Body of pancreas (tissue), 4 donors: Measurements from ENCODE around the gene ZFP69B. TPM values are rescaled to one million over a fixed set of nuclear protein-coding genes. Genes with fewer than 3 reads are reported as not detected.

Source experiments
- ATAC-seq: fragments of 150-250 bp; one replicate; pipeline ENCODE4 v1.9.1; 2016
- DNase-seq, 4 donors: peaks; one replicate each; pipeline ENCODE4 v3.0.0-alpha.2; 2019
- H3K27ac ChIP-seq, 4 donors: fragments of 200-600 bp; sonication (generic); 1 replicate in 3 of 4; 2 replicates in 1 of 4; pipeline versions ENCODE4 v1.5.1 to v1.6.1; 2016 to 2019; ENCODE audit warnings: mild to moderate bottlenecking in 1 of 4, mixed read lengths in 1 of 4, moderate library complexity in 1 of 4
- H3K27me3 ChIP-seq, 2 donors: fragments of 200-600 bp; sonication (generic); one replicate each; pipeline ENCODE4 v1.6.0; 2016; ENCODE audit warnings: mild to moderate bottlenecking in 1 of 2
- H3K36me3 ChIP-seq, 2 donors: fragments of 200-600 bp; sonication (generic); replicated peaks in 1 of 2; 2 replicates each; pipeline ENCODE4 v1.5.1; 2016; ENCODE audit warnings: low read depth in 2 of 2; ENCODE audit not compliant: insufficient read depth in 1 of 2
- H3K4me1 ChIP-seq: fragments of 200-600 bp; sonication (generic); one replicate; pipeline ENCODE4 v1.6.0; 2016
- H3K4me3 ChIP-seq, 2 donors: fragments of 200-600 bp; sonication (generic); 1 replicate in 1 of 2; 2 replicates in 1 of 2; pipeline ENCODE4 v1.5.1; 2016 to 2019
- H3K9me3 ChIP-seq, 3 donors: fragments of 200-600 bp; sonication (generic); 1 replicate in 2 of 3; 2 replicates in 1 of 3; pipeline ENCODE4 v1.5.1; 2016
- CTCF ChIP-seq, 7 experiments: fragments of 450-650 bp in 4 of 7; fragments of 200-600 bp in 3 of 7; sonication (generic) in 3 of 7; IDR thresholded peaks; one replicate each; pipeline ENCODE4 v1.5.1; 2016 to 2019; ENCODE audit warnings: antibody characterized with exemption in 7 of 7
- POLR2A ChIP-seq, 3 donors: fragments of 450-650 bp; IDR thresholded peaks; one replicate each; pipeline ENCODE4 v1.6.1; 2016; ENCODE audit warnings: antibody characterized with exemption in 3 of 3, mild to moderate bottlenecking in 2 of 3
- WGBS, 2 donors: methylation state at CpG; one replicate each; pipeline ENCODE4 v1.1.5; 2017; 5-methylcytosine and 5-hydroxymethylcytosine counted together
- intact Hi-C: fragments of 100-400 bp; cut with DNase I; formaldehyde crosslinking; loops from one replicate; pipeline ENCODE4 v1.15.1; 2023
- total RNA-seq, 2 donors: library from RNA; depleted of rRNA; stranded (reverse); fragments of >200 nt; gene quantifications; one replicate each; pipeline ENCODE4 v1.1.0, GENCODE V29; 2016

Gene ZFP69B
- total RNA-seq, 2 donors from 2014 or later = 0.66 to 1.8 TPM

GRCh38 chr1:40432644-40433390 lies 17.5 kb upstream of the ZFP69B start:
- intact Hi-C loops = no loop called here
- Histone ChIP-seq H3K36me3 (no peaks in the 10 kb centered on the region), H3K27me3 (no peaks in the 10 kb centered on the region), H3K4me1 (no peaks in the 10 kb centered on the region), H3K27ac (no peak overlapping the region), H3K4me3 (no peak overlapping the region), H3K9me3 (no peaks in the 10 kb centered on the region)
- DNase-seq = no peak
- ATAC-seq = no peak
- 64 to 70% methylated on average over 3 of the region's 3 CpGs for WGBS, 2 donors
- TF ChIP-seq CTCF (IDR thresholded peaks at IDR 0.05) (no peak), POLR2A (IDR thresholded peaks at IDR 0.05) (no peak)

GRCh38 chr1:40435471-40435870 lies 14.8 kb upstream of the ZFP69B start:
- Histone ChIP-seq H3K4me1 (no peaks in the 10 kb centered on the region), H3K4me3 (no peak overlapping the region), H3K27ac (no peak overlapping the region), H3K9me3 (no peaks in the 10 kb centered on the region), H3K27me3 (no peaks in the 10 kb centered on the region), H3K36me3 (no peaks in the 10 kb centered on the region)
- DNase-seq = no peak
- no peak for TF ChIP-seq POLR2A (IDR thresholded peaks at IDR 0.05)
- TF ChIP-seq CTCF (IDR thresholded peaks at IDR 0.05) = no peak
- 72 to 77% methylated on average over 3 to 5 of the region's 5 CpGs for whole genome bisulfite sequencing, 2 donors
- no peak for ATAC-seq
- intact Hi-C loops = no loop called here

GRCh38 chr1:40435876-40436275 lies 14.4 kb upstream of the ZFP69B start:
- Histone ChIP-seq H3K27ac (no peak overlapping the region), H3K4me3 (no peak overlapping the region), H3K36me3 (no peaks in the 10 kb centered on the region), H3K9me3 (no peaks in the 10 kb centered on the region), H3K4me1 (no peaks in the 10 kb centered on the region), H3K27me3 (no peaks in the 10 kb centered on the region)
- DNase-seq (no peak), ATAC-seq (no peak)
- 62 to 72% methylated on average over 4 of the region's 4 CpGs for WGBS, 2 donors
- TF ChIP-seq POLR2A (IDR thresholded peaks at IDR 0.05) (no peak), CTCF (IDR thresholded peaks at IDR 0.05) (no peak)
- intact Hi-C loops = no loop called here

GRCh38 chr1:40438391-40439015 lies 11.8 kb upstream of the ZFP69B start:
- peak in 3 of 4 donors; percentile 14 to 20 (median 14) for DNase-seq

More at GRCh38 chr1:40438391-40439015, 11.8 kb upstream of the ZFP69B start:
- Histone ChIP-seq H3K27ac (no peak overlapping the region), H3K36me3 (no peaks in the 10 kb centered on the region), H3K4me1 (no peaks in the 10 kb centered on the region), H3K4me3 (no peak overlapping the region), H3K9me3 (no peaks in the 10 kb centered on the region), H3K27me3 (no peaks in the 10 kb centered on the region)
- TF ChIP-seq CTCF (IDR thresholded peaks at IDR 0.05) = peak; percentile 52 to 65 (median 59)
- TF ChIP-seq POLR2A (IDR thresholded peaks at IDR 0.05) = no peak
- intact Hi-C loops = no loop called here
- ATAC-seq = no peak
- WGBS, 2 donors = 53 to 56% methylated on average over 3 of the region's 3 CpGs
